ENCODE data around the gene IL18RAP. TPM values are rescaled to one million over a fixed set of nuclear protein-coding genes. Genes with fewer than 3 reads are reported as not detected.

IL18RAP gene
- total RNA-seq, 1 experiment from 2014 or later, result not detected

DNA sequence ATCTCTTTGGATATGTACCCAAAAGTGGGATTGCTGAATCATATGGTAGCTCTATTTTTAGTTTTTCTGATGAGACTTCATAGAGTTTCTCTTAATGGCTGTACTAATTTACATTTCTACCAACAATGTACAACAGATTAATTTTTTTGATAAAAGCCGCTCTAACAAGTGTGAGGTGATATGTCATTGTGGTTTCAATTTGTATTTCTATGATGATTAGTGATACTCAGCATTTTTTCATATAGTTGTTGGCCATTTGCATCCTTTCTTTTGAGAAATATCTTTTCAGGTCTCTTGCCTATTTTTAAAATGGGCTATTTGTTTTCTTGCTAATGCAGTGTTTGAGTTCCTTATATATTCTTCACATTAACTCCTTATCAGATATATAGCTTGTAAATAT is 4.3 kb downstream of the IL18RAP start:
- H3K27ac Mint-ChIP-seq (ENCODE audit: unreplicated experiment), result no peak overlapping the region
- no peak overlapping the region for H3K4me3 Mint-ChIP-seq (ENCODE audit: low read depth, unreplicated experiment)
- CTCF ChIA-PET, result interaction anchor here (0.6 kb wide), 1 partner anchor 411 kb away, joined by 3 read pairs; no protein-coding TSS in a partner anchor
- TF ChIP-seq, protein P1, sequence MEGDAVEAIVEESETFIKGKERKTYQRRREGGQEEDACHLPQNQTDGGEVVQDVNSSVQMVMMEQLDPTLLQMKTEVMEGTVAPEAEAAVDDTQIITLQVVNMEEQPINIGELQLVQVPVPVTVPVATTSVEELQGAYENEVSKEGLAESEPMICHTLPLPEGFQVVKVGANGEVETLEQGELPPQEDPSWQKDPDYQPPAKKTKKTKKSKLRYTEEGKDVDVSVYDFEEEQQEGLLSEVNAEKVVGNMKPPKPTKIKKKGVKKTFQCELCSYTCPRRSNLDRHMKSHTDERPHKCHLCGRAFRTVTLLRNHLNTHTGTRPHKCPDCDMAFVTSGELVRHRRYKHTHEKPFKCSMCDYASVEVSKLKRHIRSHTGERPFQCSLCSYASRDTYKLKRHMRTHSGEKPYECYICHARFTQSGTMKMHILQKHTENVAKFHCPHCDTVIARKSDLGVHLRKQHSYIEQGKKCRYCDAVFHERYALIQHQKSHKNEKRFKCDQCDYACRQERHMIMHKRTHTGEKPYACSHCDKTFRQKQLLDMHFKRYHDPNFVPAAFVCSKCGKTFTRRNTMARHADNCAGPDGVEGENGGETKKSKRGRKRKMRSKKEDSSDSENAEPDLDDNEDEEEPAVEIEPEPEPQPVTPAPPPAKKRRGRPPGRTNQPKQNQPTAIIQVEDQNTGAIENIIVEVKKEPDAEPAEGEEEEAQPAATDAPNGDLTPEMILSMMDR (IDR thresholded peaks at IDR 0.05; ENCODE audit: unreplicated experiment), result no peak
- DNase-seq, result no peak
- intact Hi-C loops (cut with micrococcal nuclease; ENCODE audit: unreplicated experiment), result no loop called here
- peaks cover 31% of the 10 kb centered on the region for H3K27me3 Mint-ChIP-seq (ENCODE audit: unreplicated experiment)
- H3K9me3 Mint-ChIP-seq (ENCODE audit: low read depth, unreplicated experiment), result no peaks in the 10 kb centered on the region
- H3K36me3 Mint-ChIP-seq (ENCODE audit: insufficient read depth, unreplicated experiment), result no peaks in the 10 kb centered on the region
- BruUV-seq (replicated peaks), result no TSS peak
- no peaks in the 10 kb centered on the region for H3K4me1 Mint-ChIP-seq (ENCODE audit: low read depth, unreplicated experiment)

DNA sequence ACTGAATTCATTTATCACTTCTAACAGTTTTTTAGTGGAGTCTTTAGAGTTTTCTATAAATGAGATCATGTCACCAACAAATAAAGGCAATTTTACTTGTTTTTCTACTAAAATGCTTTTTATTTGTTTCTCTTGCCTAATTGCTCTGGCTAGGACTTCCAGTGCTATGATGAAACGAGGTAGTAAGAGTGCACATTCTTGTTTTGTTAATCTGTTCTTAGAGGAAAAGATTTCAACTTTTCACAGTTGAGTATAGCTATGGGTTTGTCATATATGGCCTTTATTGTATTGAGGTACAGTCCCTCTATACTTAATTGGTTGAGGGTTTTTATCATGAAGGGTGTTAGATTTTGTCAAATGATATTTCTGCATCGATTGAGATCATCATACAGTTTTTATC is 5.6 kb downstream of the IL18RAP start:
- TF ChIP-seq, protein P1 (IDR thresholded peaks at IDR 0.05; ENCODE audit: unreplicated experiment), result no peak
- no peaks in the 10 kb centered on the region for H3K9me3 Mint-ChIP-seq (ENCODE audit: low read depth, unreplicated experiment)
- H3K27me3 Mint-ChIP-seq (ENCODE audit: unreplicated experiment), result peaks cover 17% of the 10 kb centered on the region
- no peaks in the 10 kb centered on the region for H3K36me3 Mint-ChIP-seq (ENCODE audit: insufficient read depth, unreplicated experiment)
- no peak overlapping the region for H3K4me3 Mint-ChIP-seq (ENCODE audit: low read depth, unreplicated experiment)
- no peaks in the 10 kb centered on the region for H3K4me1 Mint-ChIP-seq (ENCODE audit: low read depth, unreplicated experiment)
- CTCF ChIA-PET, result no interaction called here
- intact Hi-C loops (cut with micrococcal nuclease; ENCODE audit: unreplicated experiment), result no loop called here
- DNase-seq, result no peak
- H3K27ac Mint-ChIP-seq (ENCODE audit: unreplicated experiment), result no peak overlapping the region
- no TSS peak for BruUV-seq (replicated peaks)

DNA sequence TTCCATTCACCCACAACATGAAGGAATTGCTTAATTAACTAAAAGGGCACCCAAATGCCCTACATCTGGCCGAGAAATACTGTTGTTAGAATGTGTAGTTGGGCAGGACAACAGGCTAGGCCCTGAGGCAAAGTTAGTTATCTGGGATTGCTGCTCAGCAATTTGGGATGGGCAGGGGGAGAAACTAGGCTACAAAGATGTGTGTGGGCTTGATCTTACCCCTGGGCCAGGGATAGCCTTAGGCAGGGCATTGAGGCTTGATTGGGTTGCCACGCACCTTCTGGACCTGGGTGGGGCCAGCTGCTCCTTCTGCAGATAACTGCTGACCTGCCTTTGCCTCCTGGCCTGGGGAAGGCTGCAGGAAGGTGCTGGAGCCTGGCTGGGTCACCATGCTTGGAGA is 9.4 kb downstream of the IL18RAP start:
- Mint-ChIP-seq H3K9me3 (ENCODE audit: low read depth, unreplicated experiment) (no peaks in the 10 kb centered on the region), H3K27ac (ENCODE audit: unreplicated experiment) (no peak overlapping the region), H3K27me3 (ENCODE audit: unreplicated experiment) (peaks cover 3% of the 10 kb centered on the region), H3K36me3 (ENCODE audit: insufficient read depth, unreplicated experiment) (no peaks in the 10 kb centered on the region), H3K4me1 (ENCODE audit: low read depth, unreplicated experiment) (no peaks in the 10 kb centered on the region), H3K4me3 (ENCODE audit: low read depth, unreplicated experiment) (no peak overlapping the region)
- TF ChIP-seq, protein P1 (IDR thresholded peaks at IDR 0.05; ENCODE audit: unreplicated experiment), result no peak
- intact Hi-C loops (cut with micrococcal nuclease; ENCODE audit: unreplicated experiment), result no loop called here
- BruUV-seq (replicated peaks), result no TSS peak
- no peak for DNase-seq
- CTCF ChIA-PET, result no interaction called here

DNA sequence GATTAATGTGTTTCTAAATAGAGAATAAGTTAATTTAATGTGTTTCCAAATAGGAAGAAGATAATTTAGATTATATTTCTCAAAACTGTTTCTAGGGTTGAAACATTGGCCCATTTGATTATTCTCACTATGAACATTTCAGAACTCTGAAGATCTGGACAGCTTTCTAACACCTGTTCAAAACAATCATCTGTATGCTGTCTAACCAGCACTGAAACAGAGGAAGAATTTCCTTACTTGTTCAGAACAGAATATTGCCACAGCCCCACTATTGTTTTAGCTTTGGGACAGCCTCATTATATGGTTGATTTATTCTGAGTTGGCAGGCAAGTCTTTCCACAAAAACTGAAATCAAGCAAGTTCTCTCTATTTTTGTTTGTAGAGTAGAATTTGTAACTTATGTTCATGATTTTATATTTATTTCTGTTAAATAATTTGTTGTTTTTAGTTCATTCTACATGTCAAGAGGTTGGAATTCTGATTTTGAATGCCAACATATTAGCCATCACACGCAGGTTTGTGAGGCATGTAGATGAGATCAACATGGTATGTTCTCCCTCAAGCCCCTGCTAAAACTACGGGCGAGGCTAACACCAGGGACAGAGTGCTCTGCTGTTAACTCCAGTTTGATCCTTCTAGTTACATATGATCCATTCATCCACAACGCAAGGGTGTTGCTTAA is 11.2 kb downstream of the IL18RAP start:
- Mint-ChIP-seq H3K27me3 (ENCODE audit: unreplicated experiment) (no peaks in the 10 kb centered on the region), H3K4me1 (ENCODE audit: low read depth, unreplicated experiment) (no peaks in the 10 kb centered on the region), H3K27ac (ENCODE audit: unreplicated experiment) (no peak overlapping the region), H3K36me3 (ENCODE audit: insufficient read depth, unreplicated experiment) (no peaks in the 10 kb centered on the region), H3K4me3 (ENCODE audit: low read depth, unreplicated experiment) (no peak overlapping the region), H3K9me3 (ENCODE audit: low read depth, unreplicated experiment) (no peaks in the 10 kb centered on the region)
- TF ChIP-seq, protein P1 (IDR thresholded peaks at IDR 0.05; ENCODE audit: unreplicated experiment), result no peak
- no peak for DNase-seq
- CTCF ChIA-PET, result no interaction called here
- no TSS peak for BruUV-seq (replicated peaks)
- intact Hi-C loops (cut with micrococcal nuclease; ENCODE audit: unreplicated experiment), result no loop called here

All from Calu3 (cell line).